Measurements from ENCODE around the gene TOLLIP.

GRCh38 chr11:1274501-1274900, 34.9 kb downstream of the TOLLIP start:
- no peak for TF ChIP-seq TAF1 (IDR thresholded peaks at IDR 0.05; ENCODE audit: borderline replicate concordance, low read depth, low read length)
- no peak for TF ChIP-seq POLR2A (IDR thresholded peaks at IDR 0.05; ENCODE audit: low read depth, low read length)
